BJ (cell line): ENCODE measurements around the gene KIAA0319L. TPM values are rescaled to one million over a fixed set of nuclear protein-coding genes. Genes with fewer than 3 reads are reported as not detected.

Source experiments
- CTCF ChIA-PET: fragments of 350-600 bp; formaldehyde crosslinking; extraction: SDS; loops from one replicate; lab custom pipeline; 2021; ENCODE audit warnings: antibody characterized with exemption, inconsistent platforms; lab: Yijun Ruan, JAX
- POLR2A ChIA-PET: fragments of 300-600 bp; sonication (Branson Sonifier 250); formaldehyde crosslinking; extraction: SDS; loops from one replicate; lab custom pipeline; 2021; ENCODE audit warnings: antibody characterized with exemption; lab: Charles Lee
- DNase-seq: peaks from one replicate; pipeline ENCODE4 v3.0.0-alpha.2; 2011; ENCODE audit warnings: low read depth
- H3K27me3 ChIP-seq: 2 replicates; pipeline ENCODE4 v1.6.0; 2011; ENCODE audit warnings: low read length; ENCODE audit not compliant: control insufficient read depth, insufficient read depth
- H3K36me3 ChIP-seq: 2 replicates; pipeline ENCODE4 v1.5.1; 2011; ENCODE audit warnings: low read length; ENCODE audit not compliant: control insufficient read depth, insufficient read depth
- H3K4me3 ChIP-seq: 2 replicates; pipeline ENCODE4 v1.5.1; 2011; ENCODE audit warnings: low read depth, mild to moderate bottlenecking, control low read depth, low read length
- polyA plus RNA-seq: library from polyadenylated mRNA; depleted of rRNA; stranded (reverse); fragments of >200 nt; gene quantifications from 2 replicates; pipeline ENCODE4 v1.2.3, GENCODE V29; 2011
- TF ChIP-seq, protein P1 (sequence below): IDR thresholded peaks from 2 replicates; pipeline ENCODE4 v1.5.1; 2011; ENCODE audit warnings: low read depth, mild to moderate bottlenecking, control low read depth, inconsistent platforms, low read length, moderate library complexity; ENCODE audit not compliant: insufficient read depth

Gene KIAA0319L
- polyA plus RNA-seq, 1 experiment, result 36.3 TPM

- DNase-seq, result no peak
- CTCF ChIA-PET, result interaction anchor here (1.0 kb wide), 1 partner anchor 12 kb away, joined by 3 read pairs; no protein-coding TSS in a partner anchor
These were observed 20.5 kb downstream of the KIAA0319L start for GRCh38 chr1:35536556-35537162.

GRCh38 chr1:35535243-35535642, 22.0 kb downstream of the KIAA0319L start:
- peaks cover 7% of the 10 kb centered on the region for H3K36me3 ChIP-seq
- H3K27me3 ChIP-seq, result no peaks in the 10 kb centered on the region
- TF ChIP-seq, protein P1, sequence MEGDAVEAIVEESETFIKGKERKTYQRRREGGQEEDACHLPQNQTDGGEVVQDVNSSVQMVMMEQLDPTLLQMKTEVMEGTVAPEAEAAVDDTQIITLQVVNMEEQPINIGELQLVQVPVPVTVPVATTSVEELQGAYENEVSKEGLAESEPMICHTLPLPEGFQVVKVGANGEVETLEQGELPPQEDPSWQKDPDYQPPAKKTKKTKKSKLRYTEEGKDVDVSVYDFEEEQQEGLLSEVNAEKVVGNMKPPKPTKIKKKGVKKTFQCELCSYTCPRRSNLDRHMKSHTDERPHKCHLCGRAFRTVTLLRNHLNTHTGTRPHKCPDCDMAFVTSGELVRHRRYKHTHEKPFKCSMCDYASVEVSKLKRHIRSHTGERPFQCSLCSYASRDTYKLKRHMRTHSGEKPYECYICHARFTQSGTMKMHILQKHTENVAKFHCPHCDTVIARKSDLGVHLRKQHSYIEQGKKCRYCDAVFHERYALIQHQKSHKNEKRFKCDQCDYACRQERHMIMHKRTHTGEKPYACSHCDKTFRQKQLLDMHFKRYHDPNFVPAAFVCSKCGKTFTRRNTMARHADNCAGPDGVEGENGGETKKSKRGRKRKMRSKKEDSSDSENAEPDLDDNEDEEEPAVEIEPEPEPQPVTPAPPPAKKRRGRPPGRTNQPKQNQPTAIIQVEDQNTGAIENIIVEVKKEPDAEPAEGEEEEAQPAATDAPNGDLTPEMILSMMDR, result no peak
- ChIA-PET CTCF (interaction anchor here (1.1 to 1.8 kb wide), 2 partner anchors 18 to 85 kb away, joined by 3 to 7 read pairs; no protein-coding TSS in a partner anchor), POLR2A (no interaction called here)
- H3K4me3 ChIP-seq, result no peak overlapping the region
- no peak for DNase-seq

More at GRCh38 chr1:35536556-35537162, 20.5 kb downstream of the KIAA0319L start:
- TF ChIP-seq, protein P1, result no peak
- Histone ChIP-seq H3K4me3 (no peak overlapping the region), H3K36me3 (no peaks in the 10 kb centered on the region), H3K27me3 (no peaks in the 10 kb centered on the region)
- POLR2A ChIA-PET, result interaction anchor here (0.5 kb wide), 1 partner anchor 27 kb away, joined by 6 read pairs; no protein-coding TSS in a partner anchor

- H3K36me3 ChIP-seq, result peaks cover 7% of the 10 kb centered on the region
- ChIA-PET POLR2A (no interaction called here), CTCF (interaction anchor here (0.8 to 1.2 kb wide), 3 partner anchors 23 to 182 kb away, joined by 3 to 5 read pairs (median 3); partner anchors contain the start of gene KIAA0319L)
- H3K4me3 ChIP-seq, result no peak overlapping the region
- H3K27me3 ChIP-seq, result no peaks in the 10 kb centered on the region
- no peak for DNase-seq
- TF ChIP-seq, protein P1, result no peak
These were observed 23.6 kb downstream of the KIAA0319L start for GRCh38 chr1:35533586-35533985.

DNA sequence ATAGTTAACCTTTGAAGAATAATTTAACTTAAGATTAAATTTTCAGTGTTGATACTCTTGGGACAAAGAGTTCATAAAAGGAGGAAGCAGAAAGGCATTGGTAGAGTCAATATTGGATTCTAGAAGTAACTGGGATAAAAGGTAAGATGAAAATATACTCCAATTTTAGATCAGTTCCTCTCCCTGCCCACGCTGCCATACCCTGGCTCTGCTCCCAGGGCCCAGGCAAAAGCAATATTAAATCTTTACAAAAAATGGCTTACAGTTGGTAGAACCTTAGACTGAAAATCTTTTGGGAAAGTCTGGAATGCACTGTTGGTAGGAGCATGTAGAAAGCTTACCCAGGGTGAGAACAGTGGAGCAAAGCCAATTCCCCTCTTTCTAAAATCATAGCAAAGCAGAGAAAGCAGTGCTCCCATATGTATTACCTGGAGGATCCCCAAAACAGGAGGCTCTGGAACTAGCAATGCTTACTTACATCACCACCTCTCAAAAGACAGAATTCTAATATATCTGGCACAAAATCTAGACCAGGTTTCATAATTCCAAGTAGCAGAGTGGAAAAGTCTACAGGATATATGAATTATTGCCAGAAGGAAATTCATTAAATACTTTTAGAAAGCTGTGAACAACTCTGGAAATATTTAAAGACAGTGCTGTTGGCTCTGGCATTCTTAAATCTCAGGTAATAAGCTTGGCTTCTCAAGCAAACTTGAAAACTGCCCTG, 24.5 kb downstream of the KIAA0319L start:
- no peaks in the 10 kb centered on the region for H3K27me3 ChIP-seq
- peaks cover 7% of the 10 kb centered on the region for H3K36me3 ChIP-seq
- TF ChIP-seq, protein P1, result no peak
- CTCF ChIA-PET, result interaction anchor here (0.8 to 1.2 kb wide), 3 partner anchors 24 to 183 kb away, joined by 3 to 5 read pairs (median 3); partner anchors contain the start of gene KIAA0319L
- H3K4me3 ChIP-seq, result no peak overlapping the region
- POLR2A ChIA-PET, result no interaction called here
- no peak for DNase-seq

GRCh38 chr1:35531368-35531767, 25.8 kb downstream of the KIAA0319L start:
- TF ChIP-seq, protein P1, result no peak
- DNase-seq, result no peak
- no peaks in the 10 kb centered on the region for H3K27me3 ChIP-seq
- CTCF ChIA-PET, result interaction anchor here (1.5 kb wide), 1 partner anchor 33 kb away, joined by 4 read pairs; no protein-coding TSS in a partner anchor
- POLR2A ChIA-PET, result no interaction called here
- peaks cover 7% of the 10 kb centered on the region for H3K36me3 ChIP-seq
- H3K4me3 ChIP-seq, result no peak overlapping the region
